CD4-positive, alpha-beta memory T cell (primary cell): ENCODE results near the gene NR2F6. TPM values are rescaled to one million over a fixed set of nuclear protein-coding genes. Genes with fewer than 3 reads are reported as not detected.

Experiments used
- CTCF ChIA-PET: fragments of 350-600 bp; sonication (Branson Sonifier 250); formaldehyde crosslinking; loops from one replicate; lab custom pipeline; 2021; ENCODE audit warnings: inconsistent platforms; ENCODE audit not compliant: partially characterized antibody; lab: Charles Lee
- POLR2A ChIA-PET: fragments of 350-600 bp; sonication (Branson Sonifier 250); formaldehyde crosslinking; loops from one replicate; lab custom pipeline; 2021; ENCODE audit not compliant: partially characterized antibody; lab: Charles Lee
- DNase-seq, 5 donors: peaks; one replicate each; pipeline versions ENCODE4 v3.0.0 to v3.0.0-alpha.2; 2020 to 2022; ENCODE audit warnings: mixed read lengths in 1 of 5
- H3K27ac ChIP-seq: one replicate; pipeline ENCODE4 v1.7.0; 2013; ENCODE audit warnings: low read depth, low read length
- H3K27me3 ChIP-seq: 2 replicates; pipeline ENCODE4 v1.7.0; 2013; ENCODE audit warnings: mild to moderate bottlenecking, low read length, moderate library complexity; ENCODE audit not compliant: insufficient read depth
- H3K36me3 ChIP-seq: 2 replicates; pipeline ENCODE4 v1.7.0; 2013; ENCODE audit warnings: mild to moderate bottlenecking, low read length, moderate library complexity; ENCODE audit not compliant: insufficient read depth
- H3K4me1 ChIP-seq: 2 replicates; pipeline ENCODE4 v1.7.0; 2013; ENCODE audit warnings: mild to moderate bottlenecking, low read length, moderate library complexity; ENCODE audit not compliant: insufficient read depth
- H3K4me3 ChIP-seq, 2 donors: one replicate each; pipeline ENCODE4 v1.7.0; 2013; ENCODE audit warnings: low read length in 2 of 2, mild to moderate bottlenecking in 1 of 2
- H3K9me3 ChIP-seq, 2 donors: one replicate each; pipeline ENCODE4 v1.7.0; 2013; ENCODE audit warnings: low read length in 2 of 2, control low read depth in 1 of 2; ENCODE audit not compliant: control insufficient read depth in 1 of 2
- H3K27ac Mint-ChIP-seq, 7 donors: one replicate each; pipeline ENCODE4 v1.8.0; 2020 to 2021; ENCODE audit warnings: mixed read lengths in 7 of 7, mild to moderate bottlenecking in 6 of 7, inconsistent platforms in 3 of 7, moderate library complexity in 3 of 7
- H3K27me3 Mint-ChIP-seq, 2 donors: one replicate each; pipeline ENCODE4 v1.8.0; 2020 to 2021; ENCODE audit warnings: mixed read lengths in 2 of 2
- H3K36me3 Mint-ChIP-seq, 2 donors: one replicate each; pipeline ENCODE4 v1.8.0; 2020 to 2021; ENCODE audit warnings: mixed read lengths in 2 of 2, inconsistent platforms in 1 of 2, mild to moderate bottlenecking in 1 of 2
- H3K4me1 Mint-ChIP-seq, 4 donors: one replicate each; pipeline ENCODE4 v1.8.0; 2020 to 2021; ENCODE audit warnings: mixed read lengths in 4 of 4, mild to moderate bottlenecking in 1 of 4
- H3K4me3 Mint-ChIP-seq, 8 donors: one replicate each; pipeline ENCODE4 v1.8.0; 2020 to 2021; ENCODE audit warnings: mixed read lengths in 8 of 8, mild to moderate bottlenecking in 7 of 8, moderate library complexity in 6 of 8, inconsistent platforms in 3 of 8
- H3K9me3 Mint-ChIP-seq, 8 donors: one replicate each; pipeline ENCODE4 v1.8.0; 2020 to 2021; ENCODE audit warnings: mixed read lengths in 8 of 8, mild to moderate bottlenecking in 5 of 8, inconsistent platforms in 3 of 8, moderate library complexity in 1 of 8
- intact Hi-C: fragments of 100-400 bp; cut with micrococcal nuclease; formaldehyde crosslinking; loops from one replicate; pipeline ENCODE4 v1.15.1; 2023
- polyA plus RNA-seq, 2 donors: library from polyadenylated mRNA; unstranded; fragments of 300-500 nt; fragmentation: Illumina TruSeq; gene quantifications; one replicate each; pipeline ENCODE4 v1.2.3, GENCODE V29; 2021
- total RNA-seq, 2 experiments: library from RNA; stranded (reverse); gene quantifications; one replicate each; pipeline ENCODE4 v1.2.3, GENCODE V29; 2021

The NR2F6 gene
- total and polyA plus RNA-seq, 4 experiments from 2014 or later = 1.2 to 7.1 (median 4.7) TPM

GRCh38 chr19:17202713-17203112 lies 43.0 kb downstream of the NR2F6 start:
- DNase-seq = no peak
- peaks cover 38% of the 10 kb centered on the region for H3K36me3 ChIP-seq
- H3K27ac Mint-ChIP-seq = peak overlapping the region in 2 of 7 donors; percentile 17 to 63
- peaks cover 0 to 3% (median under 1%) of the 10 kb centered on the region in 4 donors for H3K4me1 Mint-ChIP-seq
- H3K4me3 Mint-ChIP-seq = no peak overlapping the region
- peaks cover 44 to 60% of the 10 kb centered on the region in 2 donors for H3K36me3 Mint-ChIP-seq
- H3K4me1 ChIP-seq = no peaks in the 10 kb centered on the region
- no peak overlapping the region for H3K4me3 ChIP-seq
- ChIA-PET POLR2A (no interaction called here), CTCF (no interaction called here)
- H3K9me3 Mint-ChIP-seq = peaks cover 0 to 7% (median 0%) of the 10 kb centered on the region in 8 donors
- intact Hi-C loops = no loop called here
- no peak overlapping the region for H3K27ac ChIP-seq
- no peaks in the 10 kb centered on the region for H3K27me3 Mint-ChIP-seq
- H3K9me3 ChIP-seq = no peaks in the 10 kb centered on the region
- H3K27me3 ChIP-seq = no peaks in the 10 kb centered on the region

GRCh38 chr19:17202249-17202648 lies 43.5 kb downstream of the NR2F6 start:
- intact Hi-C loops = no loop called here
- Mint-ChIP-seq H3K9me3 (peaks cover 0 to 7% (median 0%) of the 10 kb centered on the region in 8 donors), H3K36me3 (peaks cover 48 to 65% of the 10 kb centered on the region in 2 donors), H3K27me3 (no peaks in the 10 kb centered on the region), H3K27ac (peak overlapping the region in 3 of 7 donors; percentile 63 to 84 (median 64)), H3K4me1 (peaks cover 0 to 3% (median under 1%) of the 10 kb centered on the region in 4 donors), H3K4me3 (no peak overlapping the region)
- Histone ChIP-seq H3K36me3 (peaks cover 41% of the 10 kb centered on the region), H3K27me3 (no peaks in the 10 kb centered on the region), H3K27ac (no peak overlapping the region), H3K4me3 (no peak overlapping the region), H3K9me3 (no peaks in the 10 kb centered on the region), H3K4me1 (no peaks in the 10 kb centered on the region)
- ChIA-PET CTCF (no interaction called here), POLR2A (no interaction called here)
- DNase-seq = no peak

GRCh38 chr19:17200408-17201079 lies 45.2 kb downstream of the NR2F6 start:
- Histone ChIP-seq H3K27me3 (no peaks in the 10 kb centered on the region), H3K4me3 (no peak overlapping the region), H3K36me3 (peaks cover 43% of the 10 kb centered on the region), H3K27ac (no peak overlapping the region), H3K9me3 (no peaks in the 10 kb centered on the region), H3K4me1 (no peaks in the 10 kb centered on the region)
- ChIA-PET POLR2A (no interaction called here), CTCF (interaction anchor here (1.1 kb wide), 1 partner anchor 14 kb away, joined by 3 read pairs; no protein-coding TSS in a partner anchor)
- H3K9me3 Mint-ChIP-seq = peaks cover 0 to 7% (median 0%) of the 10 kb centered on the region in 8 donors
- intact Hi-C loops = no loop called here
- peak overlapping the region in 1 of 7 donors; percentile 29 for H3K27ac Mint-ChIP-seq
- peaks cover 0 to 7% (median 3%) of the 10 kb centered on the region in 4 donors for H3K4me1 Mint-ChIP-seq
- H3K27me3 Mint-ChIP-seq = no peaks in the 10 kb centered on the region
- DNase-seq = no peak
- no peak overlapping the region for H3K4me3 Mint-ChIP-seq
- H3K36me3 Mint-ChIP-seq = peaks cover 57 to 70% of the 10 kb centered on the region in 2 donors

- DNase-seq = no peak
- Histone ChIP-seq H3K27me3 (no peaks in the 10 kb centered on the region), H3K9me3 (no peaks in the 10 kb centered on the region), H3K36me3 (peaks cover 63% of the 10 kb centered on the region), H3K4me3 (no peak overlapping the region), H3K27ac (no peak overlapping the region), H3K4me1 (no peaks in the 10 kb centered on the region)
- no peaks in the 10 kb centered on the region for H3K27me3 Mint-ChIP-seq
- ChIA-PET CTCF (no interaction called here), POLR2A (no interaction called here)
- H3K4me3 Mint-ChIP-seq = no peak overlapping the region
- peak overlapping the region in 1 of 7 donors; percentile 30 for H3K27ac Mint-ChIP-seq
- peaks cover 0 to 7% (median 2%) of the 10 kb centered on the region in 4 donors for H3K4me1 Mint-ChIP-seq
- H3K9me3 Mint-ChIP-seq = peaks cover 0 to 9% (median 0%) of the 10 kb centered on the region in 8 donors
- peaks cover 60 to 70% of the 10 kb centered on the region in 2 donors for H3K36me3 Mint-ChIP-seq
- intact Hi-C loops = no loop called here
These were observed 48.1 kb downstream of the NR2F6 start for GRCh38 chr19:17197666-17198065.

DNA sequence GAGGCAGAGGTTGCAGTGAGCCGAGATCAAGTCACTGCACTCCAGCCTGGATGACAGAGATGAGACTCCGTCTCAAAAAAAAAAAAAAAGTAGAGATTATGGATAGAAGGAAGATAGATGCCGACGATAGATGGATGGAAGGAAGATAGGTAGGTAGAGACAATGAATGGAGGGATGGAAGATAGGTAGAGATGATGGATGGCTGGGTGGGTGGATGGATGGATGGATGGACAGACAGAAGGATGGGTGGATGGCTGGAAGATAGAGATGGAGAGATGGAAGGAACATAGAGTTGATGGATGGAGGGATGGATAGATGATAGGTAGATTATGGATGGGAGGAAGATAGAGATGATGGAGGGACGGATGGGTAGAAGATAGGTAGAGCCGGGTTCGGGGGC lies 49.1 kb downstream of the NR2F6 start:
- H3K4me3 Mint-ChIP-seq = no peak overlapping the region
- intact Hi-C loops = no loop called here
- Histone ChIP-seq H3K36me3 (peaks cover 59% of the 10 kb centered on the region), H3K4me3 (no peak overlapping the region), H3K27ac (no peak overlapping the region), H3K4me1 (no peaks in the 10 kb centered on the region), H3K27me3 (no peaks in the 10 kb centered on the region), H3K9me3 (no peaks in the 10 kb centered on the region)
- DNase-seq = no peak
- ChIA-PET POLR2A (no interaction called here), CTCF (interaction anchor here (0.7 kb wide), 1 partner anchor 10 kb away, joined by 3 read pairs; no protein-coding TSS in a partner anchor)
- peak overlapping the region in 5 of 7 donors; percentile 17 to 80 (median 70) for H3K27ac Mint-ChIP-seq
- H3K9me3 Mint-ChIP-seq = peaks cover 0 to 4% (median 0%) of the 10 kb centered on the region in 8 donors
- H3K27me3 Mint-ChIP-seq = no peaks in the 10 kb centered on the region
- H3K4me1 Mint-ChIP-seq = peaks cover 0 to 4% (median 2%) of the 10 kb centered on the region in 4 donors
- H3K36me3 Mint-ChIP-seq = peaks cover 49 to 61% of the 10 kb centered on the region in 2 donors

- ChIA-PET POLR2A (no interaction called here), CTCF (no interaction called here)
- DNase-seq = no peak
- H3K4me3 ChIP-seq = no peak overlapping the region
- H3K4me1 Mint-ChIP-seq = peaks cover 0 to 4% (median 2%) of the 10 kb centered on the region in 4 donors
- intact Hi-C loops = no loop called here
- peaks cover 57% of the 10 kb centered on the region for H3K36me3 ChIP-seq
- no peaks in the 10 kb centered on the region for H3K27me3 ChIP-seq
- H3K27ac ChIP-seq = no peak overlapping the region
- peaks cover 0 to 4% (median 0%) of the 10 kb centered on the region in 8 donors for H3K9me3 Mint-ChIP-seq
- no peak overlapping the region for H3K27ac Mint-ChIP-seq
- H3K27me3 Mint-ChIP-seq = no peaks in the 10 kb centered on the region
- no peaks in the 10 kb centered on the region for H3K9me3 ChIP-seq
- H3K36me3 Mint-ChIP-seq = peaks cover 49 to 57% of the 10 kb centered on the region in 2 donors
- H3K4me1 ChIP-seq = no peaks in the 10 kb centered on the region
- no peak overlapping the region for H3K4me3 Mint-ChIP-seq
These were observed 50.6 kb downstream of the NR2F6 start for GRCh38 chr19:17195106-17195505.

DNA sequence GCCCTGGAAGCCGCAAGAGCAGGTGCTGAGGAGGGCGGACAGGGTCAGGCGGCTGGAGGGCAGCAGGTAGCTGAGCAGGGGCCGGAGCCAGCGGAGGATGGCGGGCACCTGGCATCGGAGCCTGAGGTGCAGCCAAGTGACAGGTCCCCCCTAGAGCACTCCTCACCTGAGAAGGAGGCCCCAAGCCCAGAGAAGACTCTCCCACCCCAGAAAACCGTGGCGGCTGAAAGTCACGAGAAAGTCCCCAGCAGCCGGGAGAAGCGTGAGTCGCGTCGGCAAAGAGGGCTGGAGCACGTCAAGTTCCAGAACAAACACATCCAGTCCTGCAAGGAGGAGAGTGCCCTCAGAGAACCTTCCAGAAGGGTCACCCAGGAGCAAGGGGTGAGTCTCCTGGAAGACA lies 51.1 kb downstream of the NR2F6 start:
- intact Hi-C loops = no loop called here
- H3K27ac ChIP-seq = no peak overlapping the region
- Mint-ChIP-seq H3K36me3 (peaks cover 47 to 55% of the 10 kb centered on the region in 2 donors), H3K4me3 (no peak overlapping the region), H3K27ac (peak overlapping the region in 2 of 7 donors; percentile 31 to 42), H3K4me1 (peaks cover 0 to 4% (median 2%) of the 10 kb centered on the region in 4 donors), H3K9me3 (peaks cover 0 to 4% (median 0%) of the 10 kb centered on the region in 8 donors), H3K27me3 (no peaks in the 10 kb centered on the region)
- POLR2A ChIA-PET = no interaction called here
- H3K4me1 ChIP-seq = no peaks in the 10 kb centered on the region
- peaks cover 54% of the 10 kb centered on the region for H3K36me3 ChIP-seq
- no peak overlapping the region for H3K4me3 ChIP-seq
- H3K9me3 ChIP-seq = no peaks in the 10 kb centered on the region
- CTCF ChIA-PET = no interaction called here
- no peaks in the 10 kb centered on the region for H3K27me3 ChIP-seq
- no peak for DNase-seq
